Measurements from ENCODE around the gene EEA1. TPM values are rescaled to one million over a fixed set of nuclear protein-coding genes. Genes with fewer than 3 reads are reported as not detected.
A peak's percentile ranks its signal among the peaks of the same experiment; 100 is the strongest.

EEA1 gene
- total and polyA plus RNA-seq, 10 of the 15 experiments (the other 5 are each of a cell fraction or from before 2014, with no cell fraction given): 5.5 to 40.3 (median 13.5) TPM

DNA sequence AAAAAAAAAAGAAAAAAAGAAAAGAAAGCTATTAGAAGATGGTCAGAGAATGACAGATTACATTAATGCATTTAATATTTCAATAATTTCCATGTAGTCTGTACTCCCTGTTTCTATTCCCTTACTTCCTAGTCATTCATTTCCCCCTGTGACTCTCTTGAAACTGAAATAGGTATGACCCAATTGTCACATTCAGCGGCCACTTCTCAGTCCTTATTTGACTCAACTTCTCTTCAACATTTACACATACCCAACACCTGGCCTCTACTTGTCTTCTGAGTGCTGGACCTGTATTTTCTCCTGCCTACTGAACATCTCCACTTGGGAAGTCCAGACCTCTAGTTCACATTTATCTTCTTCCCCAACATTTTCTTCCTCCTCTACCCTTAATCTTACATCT is 7.2 kb downstream of the EEA1 start:
- ATAC-seq (peak; percentile 78), DNase-seq (ENCODE audit: low read depth, low spot score) (peak; percentile 51), FAIRE-seq (peak; percentile 86)
- no peak for TF ChIP-seq PAX8 (IDR thresholded peaks at IDR 0.05)
- no peak for TF ChIP-seq NBN (IDR thresholded peaks at IDR 0.05)
- no peak for TF ChIP-seq HCFC1 (IDR thresholded peaks at IDR 0.05; ENCODE audit: low read length)
- peak; percentile 80 for TF ChIP-seq TCF3 (IDR thresholded peaks at IDR 0.05; ENCODE audit: borderline replicate concordance, insufficient read depth, low read depth, low read length)
- TF ChIP-seq, protein P1, sequence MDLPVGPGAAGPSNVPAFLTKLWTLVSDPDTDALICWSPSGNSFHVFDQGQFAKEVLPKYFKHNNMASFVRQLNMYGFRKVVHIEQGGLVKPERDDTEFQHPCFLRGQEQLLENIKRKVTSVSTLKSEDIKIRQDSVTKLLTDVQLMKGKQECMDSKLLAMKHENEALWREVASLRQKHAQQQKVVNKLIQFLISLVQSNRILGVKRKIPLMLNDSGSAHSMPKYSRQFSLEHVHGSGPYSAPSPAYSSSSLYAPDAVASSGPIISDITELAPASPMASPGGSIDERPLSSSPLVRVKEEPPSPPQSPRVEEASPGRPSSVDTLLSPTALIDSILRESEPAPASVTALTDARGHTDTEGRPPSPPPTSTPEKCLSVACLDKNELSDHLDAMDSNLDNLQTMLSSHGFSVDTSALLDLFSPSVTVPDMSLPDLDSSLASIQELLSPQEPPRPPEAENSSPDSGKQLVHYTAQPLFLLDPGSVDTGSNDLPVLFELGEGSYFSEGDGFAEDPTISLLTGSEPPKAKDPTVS (IDR thresholded peaks at IDR 0.05; ENCODE audit: low read depth, low read length): no peak
- peak; percentile 87 for TF ChIP-seq MEF2A (IDR thresholded peaks at IDR 0.05; ENCODE audit: insufficient read depth, low read depth, low read length)
- no peak for TF ChIP-seq SUPT20H (IDR thresholded peaks at IDR 0.05; ENCODE audit: borderline replicate concordance, control insufficient read depth, low read depth, low read length)
- TF ChIP-seq ZSCAN29 (IDR thresholded peaks at IDR 0.05): no peak
- TF ChIP-seq CHD1 (IDR thresholded peaks at IDR 0.05; ENCODE audit: low read depth, low read length): no peak
- TF ChIP-seq KDM1A (IDR thresholded peaks at IDR 0.05; ENCODE audit: borderline replicate concordance): no peak
- TF ChIP-seq POU2F2 (IDR thresholded peaks at IDR 0.05; ENCODE audit: borderline replicate concordance, low read depth, low read length): no peak
- no peak for TF ChIP-seq GATAD2B (conservative IDR thresholded peaks at IDR 0.05; ENCODE audit: low read depth)
- no peak for TF ChIP-seq ZNF217 (IDR thresholded peaks at IDR 0.05)
- no peak for TF ChIP-seq STAT3 (IDR thresholded peaks at IDR 0.05; ENCODE audit: low read depth, low read length)
- TF ChIP-seq, protein P2, sequence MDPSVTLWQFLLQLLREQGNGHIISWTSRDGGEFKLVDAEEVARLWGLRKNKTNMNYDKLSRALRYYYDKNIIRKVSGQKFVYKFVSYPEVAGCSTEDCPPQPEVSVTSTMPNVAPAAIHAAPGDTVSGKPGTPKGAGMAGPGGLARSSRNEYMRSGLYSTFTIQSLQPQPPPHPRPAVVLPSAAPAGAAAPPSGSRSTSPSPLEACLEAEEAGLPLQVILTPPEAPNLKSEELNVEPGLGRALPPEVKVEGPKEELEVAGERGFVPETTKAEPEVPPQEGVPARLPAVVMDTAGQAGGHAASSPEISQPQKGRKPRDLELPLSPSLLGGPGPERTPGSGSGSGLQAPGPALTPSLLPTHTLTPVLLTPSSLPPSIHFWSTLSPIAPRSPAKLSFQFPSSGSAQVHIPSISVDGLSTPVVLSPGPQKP (IDR thresholded peaks at IDR 0.05; ENCODE audit: low read depth, low read length): no peak
- TF ChIP-seq SREBF2 (IDR thresholded peaks at IDR 0.05; ENCODE audit: low read length): no peak
- TF ChIP-seq RB1 (IDR thresholded peaks at IDR 0.05; ENCODE audit: borderline replicate concordance): no peak
- no peak for TF ChIP-seq SMARCA5 (IDR thresholded peaks at IDR 0.05)
- no peak for TF ChIP-seq CBX3 (IDR thresholded peaks at IDR 0.05; ENCODE audit: borderline replicate concordance, low read depth)
- TF ChIP-seq, protein P3, sequence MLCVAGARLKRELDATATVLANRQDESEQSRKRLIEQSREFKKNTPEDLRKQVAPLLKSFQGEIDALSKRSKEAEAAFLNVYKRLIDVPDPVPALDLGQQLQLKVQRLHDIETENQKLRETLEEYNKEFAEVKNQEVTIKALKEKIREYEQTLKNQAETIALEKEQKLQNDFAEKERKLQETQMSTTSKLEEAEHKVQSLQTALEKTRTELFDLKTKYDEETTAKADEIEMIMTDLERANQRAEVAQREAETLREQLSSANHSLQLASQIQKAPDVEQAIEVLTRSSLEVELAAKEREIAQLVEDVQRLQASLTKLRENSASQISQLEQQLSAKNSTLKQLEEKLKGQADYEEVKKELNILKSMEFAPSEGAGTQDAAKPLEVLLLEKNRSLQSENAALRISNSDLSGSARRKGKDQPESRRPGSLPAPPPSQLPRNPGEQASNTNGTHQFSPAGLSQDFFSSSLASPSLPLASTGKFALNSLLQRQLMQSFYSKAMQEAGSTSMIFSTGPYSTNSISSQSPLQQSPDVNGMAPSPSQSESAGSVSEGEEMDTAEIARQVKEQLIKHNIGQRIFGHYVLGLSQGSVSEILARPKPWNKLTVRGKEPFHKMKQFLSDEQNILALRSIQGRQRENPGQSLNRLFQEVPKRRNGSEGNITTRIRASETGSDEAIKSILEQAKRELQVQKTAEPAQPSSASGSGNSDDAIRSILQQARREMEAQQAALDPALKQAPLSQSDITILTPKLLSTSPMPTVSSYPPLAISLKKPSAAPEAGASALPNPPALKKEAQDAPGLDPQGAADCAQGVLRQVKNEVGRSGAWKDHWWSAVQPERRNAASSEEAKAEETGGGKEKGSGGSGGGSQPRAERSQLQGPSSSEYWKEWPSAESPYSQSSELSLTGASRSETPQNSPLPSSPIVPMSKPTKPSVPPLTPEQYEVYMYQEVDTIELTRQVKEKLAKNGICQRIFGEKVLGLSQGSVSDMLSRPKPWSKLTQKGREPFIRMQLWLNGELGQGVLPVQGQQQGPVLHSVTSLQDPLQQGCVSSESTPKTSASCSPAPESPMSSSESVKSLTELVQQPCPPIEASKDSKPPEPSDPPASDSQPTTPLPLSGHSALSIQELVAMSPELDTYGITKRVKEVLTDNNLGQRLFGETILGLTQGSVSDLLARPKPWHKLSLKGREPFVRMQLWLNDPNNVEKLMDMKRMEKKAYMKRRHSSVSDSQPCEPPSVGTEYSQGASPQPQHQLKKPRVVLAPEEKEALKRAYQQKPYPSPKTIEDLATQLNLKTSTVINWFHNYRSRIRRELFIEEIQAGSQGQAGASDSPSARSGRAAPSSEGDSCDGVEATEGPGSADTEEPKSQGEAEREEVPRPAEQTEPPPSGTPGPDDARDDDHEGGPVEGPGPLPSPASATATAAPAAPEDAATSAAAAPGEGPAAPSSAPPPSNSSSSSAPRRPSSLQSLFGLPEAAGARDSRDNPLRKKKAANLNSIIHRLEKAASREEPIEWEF (IDR thresholded peaks at IDR 0.05; ENCODE audit: insufficient replicate concordance, low read depth, low read length): no peak

More for the DNA sequence above, 7.2 kb downstream of the EEA1 start:
- 0 out of 2 replicates have a peak overlapping the region, but pooled peaks have one; percentile 13 for H3K27ac ChIP-seq (ENCODE audit: control insufficient read depth, insufficient read depth)
- H3K4me3 ChIP-seq: no peak overlapping the region
- H2AFZ ChIP-seq (ENCODE audit: control insufficient read depth, low read depth, low read length): no peak overlapping the region
- no peaks in the 10 kb centered on the region for H4K20me1 ChIP-seq (ENCODE audit: control insufficient read depth, insufficient read depth)
- SMC1A ChIA-PET (ENCODE audit: uncharacterized antibody, unreplicated experiment): no interaction called here
- peaks cover 6% of the 10 kb centered on the region for H3K4me1 ChIP-seq (ENCODE audit: control insufficient read depth, insufficient read depth, low read length)
- H3K27me3 ChIP-seq (replicated peaks in 1 of 2; ENCODE audit: control insufficient read depth in 2 of 2, insufficient read depth in 2 of 2, low read length in 1 of 2): no peaks in the 10 kb centered on the region
- intact Hi-C loops (cut with micrococcal nuclease; ENCODE audit: unreplicated experiment): no loop called here
- RAD21 ChIA-PET (ENCODE audit: unreplicated experiment): interaction anchor here (0.6 kb wide), 1 partner anchor 208 kb away, joined by 3 read pairs; no protein-coding TSS in a partner anchor
- 38% methylated on average over 1 of the region's 1 CpG for WGBS (ENCODE audit: insufficient coverage, insufficient replicate concordance, low lambda C conversion rate, missing lambda C conversion rate)
- no TSS peak for BruUV-seq (replicated peaks)
- peak overlapping the region; percentile 46; the same call in 1 of the 2 replicates for H3K4me2 ChIP-seq (ENCODE audit: control insufficient read depth, insufficient read depth)
- H3K79me2 ChIP-seq (ENCODE audit: control insufficient read depth, insufficient read depth, low read length): peaks cover 40% of the 10 kb centered on the region
- in situ Hi-C loops (cut with MboI): no loop called here
- no peaks in the 10 kb centered on the region for H3K36me3 ChIP-seq (ENCODE audit: control insufficient read depth in 2 of 2, insufficient read depth in 2 of 2, low read length in 1 of 2)
- CTCF ChIA-PET: no interaction called here
- H3K9me3 ChIP-seq (replicated peaks; ENCODE audit: control insufficient read depth, insufficient read depth, low read length): peaks cover 2% of the 10 kb centered on the region; the same call in 1 of the 3 replicates
- no peak overlapping the region for H3K9ac ChIP-seq (ENCODE audit: control insufficient read depth, insufficient read depth, low read length)
- POLR2A ChIA-PET: interaction anchor here (0.7 kb wide), 2 partner anchors 122 to 921 kb away, joined by 3 to 7 read pairs; no protein-coding TSS in a partner anchor
